NCI-H2196 treated with DMSO at 0.1 percent for 48 hours (cell line): ENCODE measurements around the gene APOLD1.
"Not testable (repeated sequence)": the region's sequence is repeated elsewhere in the genome, so short reads cannot be mapped to it uniquely, and the experiment has no call there.

Experiments used
- DNase-seq: peaks from one replicate; lab custom pipeline; 2025; ENCODE audit not compliant: unreplicated experiment; lab: John Stamatoyannopoulos, UW

Gene APOLD1, protein sequence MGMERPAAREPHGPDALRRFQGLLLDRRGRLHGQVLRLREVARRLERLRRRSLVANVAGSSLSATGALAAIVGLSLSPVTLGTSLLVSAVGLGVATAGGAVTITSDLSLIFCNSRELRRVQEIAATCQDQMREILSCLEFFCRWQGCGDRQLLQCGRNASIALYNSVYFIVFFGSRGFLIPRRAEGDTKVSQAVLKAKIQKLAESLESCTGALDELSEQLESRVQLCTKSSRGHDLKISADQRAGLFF

GRCh38 chr12:12784911-12785814 lies at the start of gene APOLD1:
APOLD1 (plus strand) TSS chr12:12785659; CDS start chr12:12785692, 33 bp downstream.
- no peak for DNase-seq

DNA sequence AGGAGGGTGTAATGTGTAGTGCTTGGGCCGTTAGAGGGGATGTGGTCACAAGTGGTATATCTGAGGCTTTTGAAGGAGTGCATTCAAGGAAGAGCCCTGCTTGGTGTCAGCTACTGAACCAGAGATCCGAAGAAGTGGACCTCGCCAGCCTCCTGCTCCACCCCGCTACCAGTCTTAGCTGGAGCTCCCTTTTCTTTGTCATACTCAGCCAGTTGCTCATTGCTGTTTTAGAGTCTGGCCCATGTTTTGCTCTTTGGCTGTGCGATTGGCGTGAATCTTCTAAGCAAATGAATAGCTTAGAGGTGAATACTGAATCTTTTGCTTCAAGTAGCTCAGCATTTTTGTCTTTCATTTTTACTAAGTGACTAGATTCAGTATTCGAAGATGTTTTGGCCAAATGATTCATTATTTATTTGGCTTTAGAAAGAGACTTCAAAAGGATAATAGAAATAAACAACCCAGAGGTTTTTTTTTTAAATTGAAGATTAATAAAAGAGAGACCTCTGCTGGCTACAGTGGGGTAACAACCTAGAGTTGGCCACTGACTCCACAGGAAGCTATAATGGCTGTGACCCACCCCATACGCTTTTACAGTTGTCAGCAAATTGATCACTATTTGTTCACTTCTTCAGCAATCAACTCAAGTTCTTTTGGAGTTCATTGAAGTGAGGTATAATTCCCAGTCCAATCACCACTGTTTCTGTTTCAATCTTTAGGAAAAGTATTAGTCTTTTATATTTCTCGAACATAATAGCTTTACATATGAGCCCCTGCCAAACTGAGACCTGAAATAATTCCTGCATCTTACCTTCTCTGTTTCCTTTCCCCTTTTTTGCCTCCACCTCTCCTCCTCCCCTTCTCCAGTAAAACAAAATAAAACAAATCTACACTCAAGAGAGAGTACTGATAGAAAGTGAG lies 48.4 kb upstream of the APOLD1 start:
- no peak for DNase-seq

GRCh38 chr12:12738152-12738551 lies 47.3 kb upstream of the APOLD1 start:
- not testable (repeated sequence) for DNase-seq

DNA sequence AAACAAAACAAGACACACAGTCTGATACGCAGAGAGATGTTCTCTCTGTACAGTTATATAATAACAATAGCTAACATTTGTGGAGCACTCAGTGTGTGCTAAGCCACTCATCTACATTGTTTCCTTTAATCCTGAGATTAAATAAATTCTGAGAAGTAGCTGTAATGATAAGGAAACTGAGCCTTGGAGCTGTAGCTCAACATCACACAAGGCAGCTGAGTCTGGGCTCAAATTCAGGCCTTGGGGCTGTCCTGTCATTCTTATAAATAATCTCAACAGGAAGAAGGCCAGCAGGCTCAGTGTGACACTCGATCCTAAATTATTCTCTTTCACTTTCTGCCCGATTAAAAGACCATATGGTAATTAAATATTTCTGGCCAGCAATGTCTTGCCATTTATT lies 43.8 kb upstream of the APOLD1 start:
- no peak for DNase-seq

DNA sequence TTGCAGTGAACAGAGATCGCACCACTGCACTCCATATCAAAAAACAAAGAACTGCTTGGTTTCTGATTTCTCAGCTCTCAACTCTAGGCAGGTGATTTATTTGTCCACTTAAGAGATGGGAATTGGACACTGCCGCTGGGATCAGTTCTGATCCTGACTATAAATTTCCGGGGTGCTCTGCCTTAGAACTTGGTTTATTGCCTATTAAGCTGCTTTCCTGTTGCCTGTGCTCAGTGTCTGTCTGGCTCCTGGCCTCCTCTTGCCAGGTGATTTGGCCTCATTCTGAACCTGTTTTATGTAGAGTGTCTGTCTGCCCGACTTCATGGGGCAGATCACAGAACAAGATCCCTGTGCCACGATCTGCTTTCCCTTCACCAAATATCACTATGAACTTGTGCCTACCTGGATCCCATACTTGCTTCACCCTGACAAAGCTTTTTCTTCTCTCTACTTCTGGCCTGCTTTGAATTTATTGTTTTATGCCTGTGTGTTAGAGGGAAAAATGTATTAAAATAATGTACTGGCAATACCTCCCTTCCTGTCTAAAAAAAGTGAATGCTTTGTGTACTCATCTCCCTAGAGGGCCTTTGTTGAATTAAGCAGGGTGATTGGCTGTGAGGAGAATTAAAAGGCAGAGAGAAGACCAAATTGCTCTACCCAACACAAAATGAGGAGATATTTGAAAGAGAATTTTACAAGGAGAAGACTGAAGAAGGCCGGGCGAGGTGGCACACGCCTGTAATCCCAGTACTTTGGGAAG lies 40.7 kb upstream of the APOLD1 start:
- no peak for DNase-seq

DNA sequence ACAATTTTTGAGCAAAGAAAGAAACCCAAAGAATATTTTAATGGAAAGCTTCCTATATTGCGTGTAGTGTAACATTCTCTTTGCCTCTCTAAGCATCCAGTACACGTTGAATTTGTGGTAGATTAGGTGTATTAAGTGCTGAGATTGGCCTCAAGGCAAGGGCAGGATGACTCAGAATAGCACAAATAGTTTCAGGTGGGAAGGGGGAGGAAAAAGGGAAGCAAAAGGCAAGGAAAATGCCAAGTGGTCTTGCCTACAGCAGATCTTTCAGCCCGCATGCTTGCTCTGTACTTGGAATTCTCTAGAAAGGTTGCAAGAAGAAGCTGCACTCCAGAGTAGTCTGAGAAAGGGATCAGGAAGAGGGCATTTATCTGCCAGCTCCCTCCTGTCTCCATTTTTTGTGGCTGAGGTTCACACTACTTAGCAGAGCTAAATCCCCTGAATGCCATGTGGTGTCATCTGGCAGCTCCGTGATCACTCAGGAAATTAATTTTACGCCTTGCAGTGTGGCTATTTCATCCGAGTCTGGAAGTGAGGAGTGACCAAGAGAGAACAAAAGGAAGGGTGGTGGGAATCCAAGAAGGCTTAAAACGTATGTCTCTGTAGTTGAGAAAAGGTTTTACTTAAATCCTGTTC lies 39.8 kb upstream of the APOLD1 start:
- no peak for DNase-seq

- no peak for DNase-seq
Measured at GRCh38 chr12:12747278-12747677, 38.2 kb upstream of the APOLD1 start.

DNA sequence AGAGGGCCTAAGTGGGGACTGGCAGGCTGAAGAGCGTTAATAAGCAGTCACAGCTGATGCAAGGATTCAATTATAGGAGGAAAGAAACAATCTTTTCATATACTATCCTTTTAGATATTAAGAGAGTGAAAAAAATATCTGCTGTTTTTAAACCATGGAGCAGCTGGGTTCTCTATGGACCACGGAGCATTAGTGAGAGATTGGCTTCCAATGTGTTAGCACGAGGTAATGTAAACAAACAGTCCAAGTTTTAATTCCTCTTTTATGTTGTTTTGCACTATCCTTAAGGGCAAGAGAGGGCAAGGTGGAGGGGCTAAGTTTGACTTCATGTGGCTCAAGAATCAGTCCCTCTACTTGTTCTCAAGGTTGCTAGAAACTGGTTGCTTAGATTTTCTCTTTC lies 37.4 kb upstream of the APOLD1 start:
- DNase-seq = no peak

- DNase-seq = no peak
Measured at GRCh38 chr12:12749433-12749832, 36.0 kb upstream of the APOLD1 start.

GRCh38 chr12:12755923-12756322 lies 29.5 kb upstream of the APOLD1 start:
- no peak for DNase-seq

DNA sequence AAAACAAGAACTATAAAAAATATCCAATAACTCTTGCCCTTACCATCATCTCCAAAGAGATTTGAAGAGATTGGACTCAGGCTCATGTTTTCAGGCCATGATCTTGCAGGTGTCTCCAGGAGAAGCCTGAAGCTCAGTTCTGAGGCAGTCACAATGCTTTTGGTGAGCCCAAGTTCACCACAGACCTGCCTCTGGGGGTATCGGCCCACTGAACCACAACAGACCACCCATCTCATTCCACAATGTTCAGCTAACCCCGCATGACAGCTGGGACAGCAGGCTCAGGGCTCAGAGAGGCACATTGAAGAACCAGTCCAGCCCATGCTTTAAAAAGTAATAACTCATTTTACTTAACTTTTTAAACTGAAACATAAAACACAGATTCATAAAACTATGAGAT lies 28.3 kb upstream of the APOLD1 start:
- DNase-seq = no peak

- DNase-seq = no peak
Measured at GRCh38 chr12:12759234-12759915, 26.1 kb upstream of the APOLD1 start.

- no peak for DNase-seq
Measured at GRCh38 chr12:12764824-12765223, 20.6 kb upstream of the APOLD1 start.

DNA sequence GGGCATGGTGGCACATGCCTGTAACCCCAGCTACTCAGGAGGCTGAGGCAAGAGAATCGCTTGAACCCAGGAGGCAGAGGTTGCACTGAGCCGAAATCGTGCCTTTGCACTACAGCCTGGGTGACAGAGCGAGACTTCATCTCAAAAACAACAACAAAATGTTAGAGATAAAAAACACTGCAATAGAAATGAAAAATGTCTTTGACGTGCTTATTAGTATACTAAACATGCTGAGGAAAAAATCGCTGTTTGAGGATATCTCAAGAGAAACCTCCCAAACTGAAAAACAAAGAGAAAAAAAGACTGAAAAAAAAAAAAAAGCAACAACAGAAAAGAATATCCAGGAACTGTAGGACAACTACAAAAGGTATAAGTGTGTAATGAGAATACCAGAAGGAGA lies 15.2 kb upstream of the APOLD1 start:
- no peak for DNase-seq

- no peak for DNase-seq
Measured at GRCh38 chr12:12774791-12775190, 10.7 kb upstream of the APOLD1 start.

DNA sequence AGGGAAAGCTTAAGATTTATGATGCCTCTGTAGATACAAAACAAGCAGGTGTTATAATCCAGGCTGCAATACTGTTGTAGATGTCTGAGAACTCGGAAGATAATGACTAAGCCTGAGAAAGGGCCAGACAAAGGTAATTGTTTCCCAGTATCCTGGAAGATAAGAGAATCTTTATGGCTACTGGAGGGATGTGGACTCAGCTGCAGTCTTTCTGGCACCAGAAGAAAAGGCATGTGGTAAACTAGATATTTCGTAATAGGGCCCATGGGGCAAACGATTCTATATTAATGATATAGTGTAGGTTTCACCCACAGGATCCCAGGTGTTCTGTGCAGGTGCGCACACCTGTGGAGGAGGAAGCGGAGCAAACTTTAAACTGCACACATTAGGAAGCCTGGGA lies 9.2 kb upstream of the APOLD1 start:
- DNase-seq = no peak

DNA sequence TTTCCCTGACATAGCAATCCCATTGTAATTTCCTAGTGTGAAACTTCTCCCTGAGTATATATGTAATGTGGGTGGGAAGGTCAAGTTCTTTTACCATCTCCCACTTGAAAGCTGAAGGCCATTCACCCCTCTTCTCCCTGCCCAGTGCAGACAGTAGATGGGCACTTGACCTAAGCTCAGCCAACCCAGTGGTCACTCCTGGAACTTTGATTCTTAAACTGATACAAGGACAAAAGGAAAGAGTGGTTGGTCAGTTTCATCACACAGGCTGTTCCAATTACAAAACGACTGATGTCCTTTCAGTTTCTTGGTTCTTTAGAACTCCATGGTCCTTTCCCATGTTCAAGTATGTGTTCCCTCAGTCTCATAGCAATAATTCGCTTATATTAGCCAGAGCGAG lies 8.4 kb upstream of the APOLD1 start:
- no peak for DNase-seq

DNA sequence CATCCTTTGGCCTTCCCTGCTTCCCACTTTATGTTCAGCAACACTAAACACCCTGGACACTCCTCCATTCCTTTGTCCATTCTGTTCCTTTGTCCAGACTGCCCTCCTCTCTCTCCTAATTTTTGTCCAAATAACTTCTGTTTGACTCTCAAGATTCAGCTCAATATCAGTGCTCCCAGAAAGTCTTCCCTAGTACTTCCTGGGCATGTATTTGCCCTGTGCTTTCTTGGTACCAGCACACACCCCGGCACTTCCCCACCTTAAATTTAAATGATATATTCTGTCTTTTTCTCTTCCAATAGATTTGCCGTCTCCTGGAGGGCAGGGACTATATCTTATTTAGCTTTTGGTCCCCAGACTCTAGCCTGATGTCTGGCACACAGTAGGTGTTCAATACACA lies 6.5 kb upstream of the APOLD1 start:
- DNase-seq = no peak

DNA sequence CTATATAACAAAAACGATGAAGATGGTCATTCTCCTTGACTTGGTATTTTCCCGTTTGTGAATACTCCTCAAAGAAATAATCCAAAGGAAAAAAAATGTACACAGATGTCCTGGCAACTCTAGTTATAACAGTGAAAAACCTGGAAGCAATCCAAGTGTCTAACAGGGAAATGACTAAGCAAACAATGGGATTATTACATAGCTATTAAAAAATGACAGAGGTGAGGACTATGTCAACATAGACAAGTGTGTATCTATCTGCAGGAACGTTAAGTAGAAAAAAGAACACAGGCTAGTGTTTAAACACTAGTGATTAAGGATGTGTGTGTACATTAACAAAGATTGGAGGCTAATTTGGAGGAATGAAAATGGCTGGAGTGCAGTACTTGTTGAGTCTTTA lies 5.9 kb upstream of the APOLD1 start:
- no peak for DNase-seq

DNA sequence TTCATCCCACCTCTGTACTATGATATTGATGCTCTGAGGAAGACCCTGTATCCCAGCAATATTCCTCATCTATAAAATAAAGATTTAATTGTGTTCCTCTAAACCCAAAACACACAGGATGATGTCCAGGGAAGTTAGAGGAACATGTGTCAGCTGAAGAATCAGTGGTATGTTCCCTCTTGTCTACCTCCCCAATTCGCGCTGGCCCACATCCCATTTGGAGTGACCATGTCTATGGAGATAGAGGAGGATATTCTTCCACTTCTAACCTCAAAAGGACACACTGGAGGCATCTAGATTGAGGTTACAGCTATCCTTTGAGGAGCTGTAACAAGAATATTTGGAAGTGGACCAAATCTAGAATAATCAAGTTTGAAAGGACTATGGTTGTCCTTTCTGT lies 1.3 kb upstream of the APOLD1 start:
- no peak for DNase-seq
